ENCODE measurements around the gene LGMN. TPM values are rescaled to one million over a fixed set of nuclear protein-coding genes. Genes with fewer than 3 reads are reported as not detected.

LGMN gene
- total and polyA plus RNA-seq, 2 experiments from 2014 or later: 60.0 to 83.5 TPM

- H3K4me2 ChIP-seq: no peak overlapping the region
- ATAC-seq: peak; percentile 36; the same call in 2 of the 3 replicates
Measured at GRCh38 chr14:92693998-92694795, 54.2 kb downstream of the LGMN start.

More at GRCh38 chr14:92693998-92694795, 54.2 kb downstream of the LGMN start:
- DNase-seq (ENCODE audit: low spot score): no peak
- Histone ChIP-seq H3K9me2 (ENCODE audit: insufficient read depth) (no peaks in the 10 kb centered on the region), H4K20me1 (replicated peaks; ENCODE audit: insufficient read depth) (no peaks in the 10 kb centered on the region), H3K79me2 (replicated peaks; ENCODE audit: insufficient read depth) (no peaks in the 10 kb centered on the region), H3K27me3 (ENCODE audit: insufficient read depth) (peaks cover 2% of the 10 kb centered on the region), H3K27ac (ENCODE audit: low read depth) (no peak overlapping the region), H2AFZ (peak overlapping the region; percentile 66), H3K36me3 (ENCODE audit: insufficient read depth) (no peaks in the 10 kb centered on the region), H3K4me3 (no peak overlapping the region), H3F3A (replicated peaks; ENCODE audit: low read depth) (no peaks in the 10 kb centered on the region), H3K4me1 (ENCODE audit: insufficient read depth) (no peaks in the 10 kb centered on the region)
- no peaks in the 10 kb centered on the region for H3K36me3 Mint-ChIP-seq (ENCODE audit: low read depth)
- peaks cover 14% of the 10 kb centered on the region for H3K27me3 Mint-ChIP-seq (ENCODE audit: insufficient read depth, low read depth, poor library complexity)
- TF ChIP-seq, protein P1, sequence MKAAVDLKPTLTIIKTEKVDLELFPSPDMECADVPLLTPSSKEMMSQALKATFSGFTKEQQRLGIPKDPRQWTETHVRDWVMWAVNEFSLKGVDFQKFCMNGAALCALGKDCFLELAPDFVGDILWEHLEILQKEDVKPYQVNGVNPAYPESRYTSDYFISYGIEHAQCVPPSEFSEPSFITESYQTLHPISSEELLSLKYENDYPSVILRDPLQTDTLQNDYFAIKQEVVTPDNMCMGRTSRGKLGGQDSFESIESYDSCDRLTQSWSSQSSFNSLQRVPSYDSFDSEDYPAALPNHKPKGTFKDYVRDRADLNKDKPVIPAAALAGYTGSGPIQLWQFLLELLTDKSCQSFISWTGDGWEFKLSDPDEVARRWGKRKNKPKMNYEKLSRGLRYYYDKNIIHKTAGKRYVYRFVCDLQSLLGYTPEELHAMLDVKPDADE (IDR thresholded peaks at IDR 0.05): no peak
- no peak for TF ChIP-seq NANOG (IDR thresholded peaks at IDR 0.05; ENCODE audit: borderline replicate concordance)
- no peak for TF ChIP-seq ZNF462 (CRISPR knock-in tag; IDR thresholded peaks at IDR 0.05)
- no peak for TF ChIP-seq POLR2AphosphoS5 (IDR thresholded peaks at IDR 0.05; ENCODE audit: low read depth)
- TF ChIP-seq, protein P2, sequence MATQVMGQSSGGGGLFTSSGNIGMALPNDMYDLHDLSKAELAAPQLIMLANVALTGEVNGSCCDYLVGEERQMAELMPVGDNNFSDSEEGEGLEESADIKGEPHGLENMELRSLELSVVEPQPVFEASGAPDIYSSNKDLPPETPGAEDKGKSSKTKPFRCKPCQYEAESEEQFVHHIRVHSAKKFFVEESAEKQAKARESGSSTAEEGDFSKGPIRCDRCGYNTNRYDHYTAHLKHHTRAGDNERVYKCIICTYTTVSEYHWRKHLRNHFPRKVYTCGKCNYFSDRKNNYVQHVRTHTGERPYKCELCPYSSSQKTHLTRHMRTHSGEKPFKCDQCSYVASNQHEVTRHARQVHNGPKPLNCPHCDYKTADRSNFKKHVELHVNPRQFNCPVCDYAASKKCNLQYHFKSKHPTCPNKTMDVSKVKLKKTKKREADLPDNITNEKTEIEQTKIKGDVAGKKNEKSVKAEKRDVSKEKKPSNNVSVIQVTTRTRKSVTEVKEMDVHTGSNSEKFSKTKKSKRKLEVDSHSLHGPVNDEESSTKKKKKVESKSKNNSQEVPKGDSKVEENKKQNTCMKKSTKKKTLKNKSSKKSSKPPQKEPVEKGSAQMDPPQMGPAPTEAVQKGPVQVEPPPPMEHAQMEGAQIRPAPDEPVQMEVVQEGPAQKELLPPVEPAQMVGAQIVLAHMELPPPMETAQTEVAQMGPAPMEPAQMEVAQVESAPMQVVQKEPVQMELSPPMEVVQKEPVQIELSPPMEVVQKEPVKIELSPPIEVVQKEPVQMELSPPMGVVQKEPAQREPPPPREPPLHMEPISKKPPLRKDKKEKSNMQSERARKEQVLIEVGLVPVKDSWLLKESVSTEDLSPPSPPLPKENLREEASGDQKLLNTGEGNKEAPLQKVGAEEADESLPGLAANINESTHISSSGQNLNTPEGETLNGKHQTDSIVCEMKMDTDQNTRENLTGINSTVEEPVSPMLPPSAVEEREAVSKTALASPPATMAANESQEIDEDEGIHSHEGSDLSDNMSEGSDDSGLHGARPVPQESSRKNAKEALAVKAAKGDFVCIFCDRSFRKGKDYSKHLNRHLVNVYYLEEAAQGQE (IDR thresholded peaks at IDR 0.05; ENCODE audit: unreplicated experiment): no peak
- no peak for TF ChIP-seq ZNF114 (CRISPR knock-in tag; IDR thresholded peaks at IDR 0.05)
- TF ChIP-seq ZNF331 (CRISPR knock-in tag; IDR thresholded peaks at IDR 0.05; ENCODE audit: low read depth): no peak
- no peak for TF ChIP-seq EZH2 (IDR thresholded peaks at IDR 0.05; ENCODE audit: low read depth, unreplicated experiment)
- no peak for TF ChIP-seq STAT1 (IDR thresholded peaks at IDR 0.05; ENCODE audit: unreplicated experiment)
- no peak for TF ChIP-seq CREB1 (CRISPR knock-in tag; IDR thresholded peaks at IDR 0.05; ENCODE audit: low read depth)
- TF ChIP-seq, protein P3, sequence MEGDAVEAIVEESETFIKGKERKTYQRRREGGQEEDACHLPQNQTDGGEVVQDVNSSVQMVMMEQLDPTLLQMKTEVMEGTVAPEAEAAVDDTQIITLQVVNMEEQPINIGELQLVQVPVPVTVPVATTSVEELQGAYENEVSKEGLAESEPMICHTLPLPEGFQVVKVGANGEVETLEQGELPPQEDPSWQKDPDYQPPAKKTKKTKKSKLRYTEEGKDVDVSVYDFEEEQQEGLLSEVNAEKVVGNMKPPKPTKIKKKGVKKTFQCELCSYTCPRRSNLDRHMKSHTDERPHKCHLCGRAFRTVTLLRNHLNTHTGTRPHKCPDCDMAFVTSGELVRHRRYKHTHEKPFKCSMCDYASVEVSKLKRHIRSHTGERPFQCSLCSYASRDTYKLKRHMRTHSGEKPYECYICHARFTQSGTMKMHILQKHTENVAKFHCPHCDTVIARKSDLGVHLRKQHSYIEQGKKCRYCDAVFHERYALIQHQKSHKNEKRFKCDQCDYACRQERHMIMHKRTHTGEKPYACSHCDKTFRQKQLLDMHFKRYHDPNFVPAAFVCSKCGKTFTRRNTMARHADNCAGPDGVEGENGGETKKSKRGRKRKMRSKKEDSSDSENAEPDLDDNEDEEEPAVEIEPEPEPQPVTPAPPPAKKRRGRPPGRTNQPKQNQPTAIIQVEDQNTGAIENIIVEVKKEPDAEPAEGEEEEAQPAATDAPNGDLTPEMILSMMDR (conservative IDR thresholded peaks at IDR 0.05; ENCODE audit: low read depth in 2 of 2): no peak
- TF ChIP-seq EZH2phosphoT487 (IDR thresholded peaks at IDR 0.05; ENCODE audit: unreplicated experiment): no peak
- TF ChIP-seq JUNB (IDR thresholded peaks at IDR 0.05; ENCODE audit: unreplicated experiment): no peak
- H3K27ac Mint-ChIP-seq: no peak overlapping the region
- H3K4me1 Mint-ChIP-seq: no peaks in the 10 kb centered on the region
- no peak overlapping the region for H3K4me3 Mint-ChIP-seq
- no peaks in the 10 kb centered on the region for H3K9me3 Mint-ChIP-seq

Data from GM23338 (cell line).